ENCODE results near the gene OTUD7B.
"Not testable (repeated sequence)": the region's sequence is repeated elsewhere in the genome, so short reads cannot be mapped to it uniquely, and the experiment has no call there.

The OTUD7B gene

DNA sequence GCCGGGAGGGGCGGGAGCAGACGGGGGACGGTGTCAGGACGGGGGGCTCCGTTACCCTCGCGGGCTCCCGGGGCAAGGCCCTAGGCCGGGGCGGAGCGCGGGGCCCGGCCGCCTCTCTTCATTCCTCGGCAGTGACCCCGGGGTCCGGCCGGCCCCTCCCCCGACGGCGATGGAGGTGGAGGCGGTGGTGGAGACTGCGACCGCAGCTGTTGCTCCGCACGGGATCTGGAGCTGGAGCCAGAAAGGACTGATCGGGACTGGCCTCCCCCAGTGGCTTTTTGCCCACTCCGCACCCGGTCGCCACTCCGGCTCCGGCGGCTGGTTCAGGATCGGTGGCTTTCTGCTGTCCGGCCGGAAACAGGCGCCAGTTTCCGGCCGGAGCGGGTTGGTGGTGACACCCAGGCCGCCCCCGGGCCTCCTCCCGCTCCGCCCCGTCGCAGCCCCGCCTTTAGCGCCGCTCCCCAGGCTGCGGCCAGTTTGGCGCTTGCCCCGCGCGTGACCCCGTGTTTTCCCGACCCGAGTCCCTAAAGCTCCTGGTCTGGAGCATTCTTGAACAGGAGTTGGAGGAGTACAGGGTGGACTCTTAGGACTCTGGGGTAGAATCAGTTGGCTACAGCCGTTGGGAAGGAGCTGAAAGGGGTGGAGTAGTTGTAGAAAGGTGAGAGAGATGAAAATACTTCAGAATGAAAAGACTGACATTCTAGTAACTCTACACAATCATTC is at the start of gene OTUD7B:
Gene OTUD7B (minus strand): TSS at position 334 of the 723 bp plus-strand sequence. CDS start 33,216 bp downstream, outside the sequence.
- in situ Hi-C loops (cut with HindIII; ENCODE audit: low sequenced_read_pairs): no loop called here

DNA sequence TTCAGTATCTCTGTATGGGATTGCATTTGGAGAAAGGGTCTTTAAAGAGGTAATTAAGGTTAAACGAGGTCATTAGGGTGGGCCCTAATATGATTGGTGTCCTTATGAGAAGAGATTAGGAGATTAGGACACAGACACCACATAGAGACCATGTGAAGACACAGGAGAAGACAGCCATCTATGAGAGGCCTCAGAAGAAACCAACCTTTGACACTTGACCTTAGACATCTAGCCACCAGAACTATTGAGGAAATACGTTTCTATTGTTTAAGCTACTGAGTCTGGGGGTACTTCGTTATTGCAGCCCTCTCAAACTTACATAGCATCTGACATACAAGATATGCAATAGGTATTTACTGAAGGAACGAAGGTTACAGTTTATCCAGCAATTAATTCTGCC is 49.7 kb upstream of the OTUD7B start:
- in situ Hi-C loops (cut with HindIII; ENCODE audit: low sequenced_read_pairs): loop anchor here (5.0 kb wide), 2 partner anchors 78 to 117 kb away; no protein-coding TSS in a partner anchor

DNA sequence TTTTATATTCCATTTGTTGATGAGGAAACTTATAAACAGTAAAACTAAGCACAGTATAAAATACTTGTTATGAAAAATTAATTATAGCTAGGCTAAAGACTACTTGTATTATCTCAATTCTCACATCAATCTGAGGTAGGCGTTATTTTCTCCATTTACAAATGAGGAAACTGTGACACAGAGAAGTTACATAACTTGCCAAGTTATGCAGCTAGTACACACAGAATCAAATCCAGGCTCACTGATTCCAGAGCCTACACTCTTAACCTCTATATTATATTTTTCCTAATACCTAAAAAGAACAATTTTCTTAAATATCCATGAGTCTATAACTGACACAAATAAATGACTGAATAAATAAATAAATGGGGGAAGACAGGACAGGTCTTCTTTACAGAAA is 45.9 kb upstream of the OTUD7B start:
- in situ Hi-C loops (cut with HindIII; ENCODE audit: low sequenced_read_pairs): no loop called here

DNA sequence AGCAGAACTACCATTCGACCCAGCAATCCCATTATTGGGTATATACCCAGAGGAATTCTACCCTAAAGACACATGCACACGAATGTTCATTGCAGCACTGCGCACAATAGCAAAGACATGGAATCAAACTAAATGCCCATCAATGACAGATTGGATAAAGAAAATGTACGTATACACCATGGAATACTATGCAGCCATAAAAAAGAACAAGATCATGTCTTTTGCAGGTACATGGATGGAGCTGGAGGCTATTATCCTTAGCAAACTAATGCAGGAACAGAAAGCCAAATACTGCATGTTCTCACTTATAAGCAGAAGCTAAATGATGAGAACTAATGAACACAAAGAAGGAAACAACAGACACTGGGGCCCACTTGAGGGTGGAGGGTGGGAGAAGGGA is 45.0 kb upstream of the OTUD7B start:
- in situ Hi-C loops (cut with HindIII; ENCODE audit: low sequenced_read_pairs): not testable (repeated sequence)

DNA sequence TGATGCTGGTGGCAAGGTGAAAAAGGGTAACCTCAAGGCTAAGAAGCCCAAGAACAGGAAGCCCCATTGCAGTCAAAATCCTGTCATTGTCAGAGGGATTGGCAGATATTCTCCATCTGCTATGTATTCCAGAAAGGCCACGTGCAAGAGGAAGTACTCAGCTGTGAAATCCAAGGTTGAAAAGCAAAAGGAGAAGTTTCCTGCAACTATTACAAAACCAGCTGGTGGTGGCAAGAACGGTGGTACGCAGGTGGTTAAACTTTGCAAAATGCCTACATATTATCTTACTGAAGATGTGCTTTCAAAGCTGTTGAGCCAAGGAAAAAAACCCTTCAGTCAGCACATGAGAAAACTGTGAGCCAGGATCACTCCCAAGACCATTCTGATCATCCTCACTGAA is 43.4 kb upstream of the OTUD7B start:
- in situ Hi-C loops (cut with HindIII; ENCODE audit: low sequenced_read_pairs): no loop called here

DNA sequence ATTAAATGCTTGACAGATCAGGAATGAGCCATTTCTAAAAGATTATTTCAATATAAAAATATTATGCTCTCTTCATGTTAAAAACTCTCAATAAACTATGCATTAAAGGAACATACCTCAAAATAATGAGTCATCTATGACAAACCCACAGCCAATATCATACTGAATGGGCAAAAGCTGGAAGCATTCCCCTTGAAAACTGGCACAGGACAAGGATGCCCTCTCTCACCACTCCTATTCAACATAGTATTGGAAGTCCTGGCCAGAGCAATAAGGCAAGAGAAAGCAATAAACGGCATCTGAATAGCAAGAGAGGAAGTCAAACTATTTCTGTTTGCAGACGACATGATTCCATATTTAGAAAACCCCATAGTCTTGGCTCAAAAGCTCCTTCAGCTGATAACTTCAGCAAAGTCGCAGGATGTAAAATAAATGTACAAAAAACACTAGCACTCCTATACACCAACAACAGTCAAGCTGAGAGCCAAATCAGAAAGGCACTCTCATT is 41.4 kb upstream of the OTUD7B start:
- in situ Hi-C loops (cut with HindIII; ENCODE audit: low sequenced_read_pairs): not testable (repeated sequence)

DNA sequence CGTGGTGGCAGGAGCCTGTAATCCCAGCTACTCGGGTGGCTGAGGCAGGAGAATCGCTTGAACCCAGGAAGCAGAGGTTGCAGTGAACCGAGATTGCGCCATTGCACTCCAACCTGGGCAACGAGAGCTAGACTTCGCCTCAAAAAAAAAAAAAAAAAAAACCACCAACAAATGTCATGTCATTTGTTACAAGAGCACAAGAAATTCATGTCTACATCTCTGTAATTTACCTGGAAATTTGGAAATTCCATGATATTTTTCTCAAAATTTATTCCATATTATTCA is 40.5 kb upstream of the OTUD7B start:
- in situ Hi-C loops (cut with HindIII; ENCODE audit: low sequenced_read_pairs): no loop called here

DNA sequence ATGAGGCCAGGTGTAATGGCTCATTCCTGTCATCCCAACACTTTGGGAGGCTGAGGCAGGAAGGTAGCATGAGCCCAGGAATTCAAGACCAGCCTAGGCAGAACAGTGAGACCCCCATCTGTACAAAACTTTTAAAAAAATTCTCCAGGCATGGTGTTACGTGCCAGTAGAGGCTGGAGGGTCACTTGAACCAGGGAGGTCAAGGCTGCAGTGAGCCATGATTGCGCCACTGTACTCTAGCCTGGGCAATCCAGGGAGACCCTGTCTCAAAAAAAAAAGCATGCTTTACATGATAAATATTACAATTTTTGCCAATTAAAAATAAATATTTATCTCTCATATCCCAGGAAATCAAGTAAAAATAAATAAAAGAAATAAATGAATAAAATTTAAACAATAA is 39.4 kb upstream of the OTUD7B start:
- in situ Hi-C loops (cut with HindIII; ENCODE audit: low sequenced_read_pairs): no loop called here

DNA sequence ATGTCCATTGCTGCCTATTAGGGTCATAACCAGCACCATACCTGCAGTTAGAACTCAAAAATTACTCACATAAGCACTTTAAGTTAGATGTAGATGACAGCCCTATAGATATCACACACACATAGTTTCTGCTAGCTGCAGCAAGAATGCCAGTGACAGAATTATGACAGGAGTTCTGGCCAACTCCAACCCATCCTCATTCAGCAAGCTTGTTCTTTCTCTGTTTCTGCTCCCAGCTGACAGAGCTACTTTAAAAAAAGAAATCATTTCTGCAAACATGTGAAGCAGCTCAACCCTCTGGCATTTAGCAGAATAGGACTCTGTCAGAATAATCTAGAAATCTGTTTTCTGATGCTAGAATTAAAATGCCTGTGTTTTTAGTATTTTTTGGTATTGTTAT is 23.8 kb upstream of the OTUD7B start:
- in situ Hi-C loops (cut with HindIII; ENCODE audit: low sequenced_read_pairs): loop anchor here (5.0 kb wide), 1 partner anchor 48 kb away; no protein-coding TSS in a partner anchor

DNA sequence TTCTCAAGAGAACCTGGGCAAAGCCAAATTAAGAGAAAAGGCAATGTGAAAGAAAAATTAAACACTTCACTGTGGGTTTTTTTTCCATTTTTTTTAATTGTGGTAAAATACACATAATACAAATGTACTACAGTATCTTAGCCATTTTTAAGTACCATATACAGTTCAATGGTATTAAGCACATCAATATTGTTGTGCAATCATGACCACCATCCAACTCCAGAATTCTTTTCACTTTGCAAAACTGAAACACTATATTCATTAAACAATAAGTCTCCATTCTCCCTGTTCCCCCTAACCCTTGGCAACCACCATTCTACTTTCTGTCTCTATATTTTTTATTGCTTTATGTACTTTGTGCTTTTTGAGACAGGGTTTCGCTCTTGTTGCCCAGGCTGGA is 17.8 kb upstream of the OTUD7B start:
- in situ Hi-C loops (cut with HindIII; ENCODE audit: low sequenced_read_pairs): no loop called here

DNA sequence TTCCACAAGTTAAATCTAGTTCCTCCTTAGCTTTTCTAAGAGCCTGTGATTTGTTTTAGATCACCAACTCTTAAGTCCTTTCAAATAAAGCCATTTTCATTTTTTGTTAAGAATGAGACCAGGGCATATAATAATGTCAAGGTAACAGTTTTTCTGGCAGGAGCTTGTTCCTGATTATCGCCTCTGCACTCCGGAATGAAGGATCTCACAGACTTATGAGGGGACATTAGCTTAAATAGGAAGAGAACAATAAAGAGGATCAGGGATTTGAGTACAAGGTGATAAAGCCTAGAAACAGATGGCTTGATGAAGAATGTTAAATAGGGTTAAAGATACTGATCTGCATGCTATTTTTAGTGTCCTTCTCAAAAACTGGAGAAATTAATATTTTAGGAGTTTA is 13.6 kb upstream of the OTUD7B start:
- in situ Hi-C loops (cut with HindIII; ENCODE audit: low sequenced_read_pairs): no loop called here

DNA sequence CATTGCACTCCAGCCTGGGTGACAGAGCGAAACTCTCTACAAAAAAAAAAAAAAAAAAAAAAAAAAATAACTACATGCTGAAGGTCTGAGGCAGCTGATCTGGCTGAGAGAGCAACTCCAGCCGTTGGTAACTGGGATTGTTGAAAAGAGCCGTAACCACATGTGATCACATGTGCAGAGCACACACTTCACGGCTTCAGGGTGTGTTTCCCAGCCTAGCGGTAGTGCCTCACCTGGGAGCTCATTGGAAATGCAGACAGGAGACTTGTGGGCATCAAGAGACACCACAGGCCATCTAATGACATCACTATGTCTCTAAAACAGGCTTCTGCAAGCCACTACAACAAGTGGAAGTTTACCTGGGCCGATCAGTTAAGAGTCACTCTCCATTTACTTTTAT is 11.8 kb upstream of the OTUD7B start:
- in situ Hi-C loops (cut with HindIII; ENCODE audit: low sequenced_read_pairs): no loop called here

DNA sequence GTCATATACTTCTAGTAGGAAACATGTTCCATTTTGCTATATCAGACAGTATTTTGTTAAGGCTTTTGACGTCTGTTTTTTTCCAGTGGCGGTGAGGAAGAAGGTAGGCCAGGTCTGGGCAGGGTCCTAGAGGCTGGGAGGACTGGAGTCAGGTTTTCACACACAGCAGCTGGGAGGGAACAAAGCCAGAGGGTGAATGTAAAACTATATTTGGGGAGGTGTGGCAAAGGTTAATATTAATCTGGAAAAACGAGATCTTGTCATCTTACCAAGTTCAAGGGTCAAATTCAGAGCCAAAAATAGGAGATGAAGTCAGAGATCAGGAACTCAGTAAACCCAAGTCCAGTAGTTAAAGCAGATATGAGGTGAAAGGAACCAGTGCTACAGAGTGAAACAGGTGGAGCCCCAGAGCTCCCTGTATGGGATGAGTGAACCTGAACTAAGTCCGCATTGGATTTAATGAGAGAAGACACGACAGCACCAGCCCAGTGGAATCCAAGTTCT is 10.7 kb upstream of the OTUD7B start:
- in situ Hi-C loops (cut with HindIII; ENCODE audit: low sequenced_read_pairs): no loop called here

DNA sequence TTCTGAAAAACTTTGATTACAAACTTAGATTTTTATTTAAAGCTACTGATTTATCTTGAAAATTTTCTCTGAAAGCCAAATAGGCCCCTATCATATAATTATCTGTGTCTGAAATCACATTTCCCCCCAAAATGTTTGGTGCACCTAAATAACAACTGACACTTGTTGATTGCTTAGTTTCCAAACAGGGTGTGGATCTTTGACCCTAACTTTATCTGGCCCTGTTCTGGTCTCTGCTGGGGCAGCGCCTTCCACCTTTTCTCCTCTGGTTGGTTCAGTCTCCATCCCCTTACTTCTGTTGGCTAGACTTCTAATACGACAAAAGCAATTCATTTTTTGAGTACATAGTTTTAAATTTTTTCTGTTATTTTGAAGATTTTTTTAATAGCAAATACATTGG is 10.2 kb upstream of the OTUD7B start:
- in situ Hi-C loops (cut with HindIII; ENCODE audit: low sequenced_read_pairs): no loop called here

DNA sequence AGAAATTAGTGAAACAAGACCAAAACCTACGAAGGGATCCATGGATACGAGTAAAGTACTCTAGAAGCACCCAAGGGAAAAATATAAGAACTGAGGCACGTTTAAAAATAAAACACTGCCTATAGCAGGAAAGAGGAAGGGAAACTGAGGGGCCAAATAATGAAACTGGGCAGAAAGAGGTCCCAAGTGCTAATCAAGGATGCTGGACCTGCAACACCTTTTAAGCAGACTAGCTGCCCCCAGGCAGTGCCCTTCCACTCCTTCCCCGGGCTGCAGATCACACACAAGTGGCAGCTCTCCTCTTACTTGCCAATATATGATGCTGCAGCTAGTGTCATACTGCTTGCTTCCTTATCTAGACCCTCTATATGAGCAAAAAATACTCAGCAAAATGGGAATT is 7.6 kb upstream of the OTUD7B start:
- in situ Hi-C loops (cut with HindIII; ENCODE audit: low sequenced_read_pairs): no loop called here

DNA sequence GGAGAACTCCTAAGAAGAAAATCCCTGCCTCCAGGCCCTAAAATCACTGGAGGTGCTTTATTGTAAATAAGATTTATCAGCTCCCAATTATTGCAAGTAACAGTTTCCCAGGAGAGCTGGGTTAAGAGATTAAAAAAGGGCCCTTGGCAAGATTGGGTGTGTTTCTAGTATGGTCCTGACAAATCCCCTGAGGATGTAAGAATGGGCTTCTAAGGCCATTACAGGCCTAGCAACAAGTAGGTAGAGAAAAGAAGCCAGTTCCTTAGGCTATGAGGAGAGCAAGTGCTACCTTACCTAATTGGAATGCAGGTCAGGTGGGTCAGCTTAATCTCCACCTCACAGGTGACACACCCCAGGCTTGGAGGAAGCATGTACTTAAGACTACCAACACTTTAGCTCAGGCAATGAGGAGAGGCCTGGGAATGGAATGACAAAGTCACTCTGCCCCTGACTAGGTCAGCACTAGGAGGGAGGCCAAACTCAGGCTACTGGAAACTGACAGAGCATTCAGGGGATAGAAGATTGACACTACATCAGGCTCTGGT is 6.8 kb upstream of the OTUD7B start:
- in situ Hi-C loops (cut with HindIII; ENCODE audit: low sequenced_read_pairs): no loop called here

DNA sequence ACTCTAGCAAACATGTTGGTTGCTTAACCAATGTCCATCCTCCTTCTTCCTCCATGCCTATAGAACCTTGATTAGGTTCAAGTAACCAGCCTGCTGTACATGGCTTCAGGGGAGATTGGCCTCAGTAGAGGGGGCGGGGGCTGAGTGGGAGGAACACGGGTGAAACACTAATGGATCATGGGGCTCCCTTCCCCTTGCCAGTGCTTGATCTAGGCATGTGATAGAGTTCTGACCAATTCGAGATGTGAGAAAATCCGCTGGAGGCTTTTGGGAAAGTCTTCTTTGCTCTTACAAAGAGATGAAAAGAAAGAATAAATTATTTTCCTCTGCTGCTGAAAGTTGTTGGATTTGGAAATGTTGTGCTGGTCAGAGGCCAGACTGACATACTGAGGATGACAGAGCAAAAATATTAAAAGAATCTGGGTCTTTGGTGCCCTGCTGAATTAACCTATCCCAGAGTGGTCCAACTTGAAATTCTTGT is 5.2 kb upstream of the OTUD7B start:
- in situ Hi-C loops (cut with HindIII; ENCODE audit: low sequenced_read_pairs): no loop called here

DNA sequence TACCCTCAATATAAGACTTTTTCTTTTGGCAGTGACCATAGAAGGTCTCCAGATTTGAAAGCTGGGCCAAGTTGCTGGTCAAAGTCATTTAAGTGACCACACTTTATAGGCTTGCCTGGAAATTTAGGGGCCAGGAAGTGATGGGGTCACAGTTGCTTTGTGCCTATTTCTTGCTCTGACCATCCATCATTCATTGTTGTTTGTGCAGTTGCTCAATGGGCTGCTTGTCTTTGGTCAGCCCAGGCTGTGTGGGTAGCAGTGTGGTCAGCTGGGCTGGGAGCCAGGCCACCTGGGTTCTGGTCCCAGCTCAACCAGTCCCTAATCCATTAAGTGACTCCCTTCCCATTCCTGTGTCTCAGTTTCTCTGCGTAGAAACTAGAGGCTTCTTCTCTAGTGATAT is 2.1 kb upstream of the OTUD7B start:
- in situ Hi-C loops (cut with HindIII; ENCODE audit: low sequenced_read_pairs): no loop called here

DNA sequence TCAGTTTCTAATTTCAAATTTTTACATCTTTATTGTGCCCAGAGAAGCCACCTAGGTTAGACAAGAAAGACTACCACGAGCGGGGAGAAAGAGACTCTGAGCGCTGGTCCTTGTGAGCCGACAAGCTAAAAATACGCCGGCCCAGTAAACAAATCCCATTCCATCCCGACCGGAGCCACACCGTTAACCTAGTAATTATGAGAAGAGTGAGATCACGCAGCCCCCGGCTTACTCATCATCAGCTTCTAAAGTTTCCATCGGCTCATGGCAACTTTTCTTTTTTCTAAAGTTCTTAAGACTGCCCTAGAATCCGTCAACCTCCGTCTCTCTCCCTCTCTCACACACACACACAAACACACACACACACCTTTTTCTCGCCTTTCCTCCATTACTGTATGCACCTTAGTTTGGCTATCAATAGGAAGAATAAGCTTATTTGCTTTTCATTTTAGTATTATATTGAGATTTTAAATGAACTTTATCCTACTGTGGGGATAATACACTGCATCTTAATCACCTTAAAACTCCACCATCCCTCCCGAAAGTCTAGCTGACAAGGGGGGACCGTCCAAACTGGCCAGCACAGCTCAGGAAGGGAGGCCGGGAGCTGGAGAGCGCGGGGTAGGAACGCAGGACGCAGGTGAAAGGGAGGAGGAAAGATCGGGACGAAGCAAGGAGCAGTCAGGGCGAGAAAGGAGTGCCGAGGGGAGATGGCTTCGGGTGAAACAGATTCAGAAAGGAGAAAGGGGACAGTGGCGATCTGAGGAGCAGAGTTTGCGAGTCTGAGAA is 728 bp downstream of the OTUD7B start:
- in situ Hi-C loops (cut with HindIII; ENCODE audit: low sequenced_read_pairs): no loop called here

DNA sequence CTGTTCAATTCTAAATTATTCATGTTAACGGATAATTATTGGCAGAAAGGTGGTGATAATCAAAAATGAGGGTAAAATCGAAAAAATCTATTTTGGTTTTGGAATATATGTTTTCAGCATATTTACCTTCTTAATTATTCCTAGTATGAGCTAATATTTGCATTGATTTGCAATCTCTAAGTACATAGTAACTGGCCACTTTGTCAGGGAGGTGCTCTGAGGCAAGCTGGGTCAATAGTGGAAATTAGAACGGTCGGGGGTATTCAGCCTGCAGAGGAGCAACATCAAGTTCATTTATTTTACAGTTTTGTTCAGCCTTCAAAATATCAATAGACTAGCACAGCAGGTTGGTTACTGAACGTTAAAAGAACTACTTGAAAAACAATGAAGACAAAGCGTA is 1.8 kb downstream of the OTUD7B start:
- in situ Hi-C loops (cut with HindIII; ENCODE audit: low sequenced_read_pairs): no loop called here

DNA sequence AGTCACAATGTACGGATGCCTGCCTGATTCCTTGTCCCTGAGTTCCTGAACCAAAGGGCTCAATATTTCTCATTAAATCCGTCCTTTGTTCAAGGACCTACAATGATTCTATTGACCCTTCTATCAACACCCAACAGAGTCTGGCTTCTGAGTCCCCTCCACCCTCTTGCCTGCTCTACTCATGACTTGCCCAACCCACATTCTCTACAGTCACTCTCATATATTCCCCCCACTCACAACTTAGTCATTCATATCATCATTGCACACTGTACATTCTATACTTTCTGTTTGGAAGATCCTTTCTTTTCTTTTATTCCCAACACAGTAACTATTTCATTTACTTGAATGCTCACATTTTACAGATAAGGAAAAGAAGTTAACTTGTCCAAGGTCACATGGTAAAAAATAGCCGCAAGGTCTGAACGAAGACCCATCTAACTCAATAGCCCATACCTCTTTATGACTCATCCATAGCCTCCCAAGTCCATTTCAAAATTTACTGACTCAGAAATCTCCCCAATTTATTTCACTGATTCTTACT is 3.6 kb downstream of the OTUD7B start:
- in situ Hi-C loops (cut with HindIII; ENCODE audit: low sequenced_read_pairs): no loop called here
